ENCODE measurements around the gene DBNDD2. TPM values are rescaled to one million over a fixed set of nuclear protein-coding genes. Genes with fewer than 3 reads are reported as not detected.

Gene DBNDD2
- polyA plus RNA-seq, 4 donors: 21.9 to 26.2 (median 24.5) TPM

DNA sequence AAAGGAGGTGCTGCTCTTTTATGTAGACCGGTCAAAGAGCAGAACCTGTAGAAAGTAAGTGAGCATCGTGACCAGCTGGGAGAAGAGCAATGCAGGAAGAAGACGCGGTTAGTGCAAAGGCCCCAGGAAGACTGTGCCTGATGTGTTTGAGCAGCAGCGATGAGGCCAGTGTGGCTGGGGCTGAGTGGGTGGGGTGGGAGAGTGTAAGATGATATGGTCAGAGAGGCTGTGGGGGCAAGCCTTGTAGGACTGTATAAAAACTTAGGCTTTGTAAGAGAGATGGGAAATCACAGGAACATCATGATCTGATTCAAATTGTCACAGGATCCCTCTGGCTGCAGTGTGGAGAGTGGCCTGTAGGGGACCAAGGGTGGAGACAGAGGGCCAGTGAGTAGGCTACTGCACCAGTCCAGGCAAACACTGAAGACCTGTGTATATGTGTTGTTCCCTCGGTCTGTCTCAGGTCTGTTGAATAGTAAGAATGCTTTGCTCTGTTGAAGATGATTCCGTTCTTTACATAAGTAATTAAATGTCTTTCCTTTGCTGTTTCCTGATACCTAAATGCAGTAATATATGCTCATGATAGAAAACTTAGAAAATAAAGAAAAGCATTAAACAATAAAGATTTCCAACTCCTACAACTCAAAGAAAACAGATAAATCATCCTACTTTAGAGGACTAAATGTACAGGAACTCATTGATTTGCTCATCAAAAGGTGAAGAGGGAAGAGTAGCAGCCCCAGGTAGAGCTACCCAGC is 37.9 kb downstream of the DBNDD2 start:
- no peak for DNase-seq (ENCODE audit: low read depth in 4 of 4, low spot score in 2 of 4)

- DNase-seq (ENCODE audit: low read depth in 4 of 4, low spot score in 2 of 4): no peak
These were observed 40.2 kb downstream of the DBNDD2 start for GRCh38 chr20:45448270-45448669.

- no peak for DNase-seq (ENCODE audit: low read depth in 4 of 4, low spot score in 2 of 4)
These were observed 41.4 kb downstream of the DBNDD2 start for GRCh38 chr20:45449528-45449927.

DNA sequence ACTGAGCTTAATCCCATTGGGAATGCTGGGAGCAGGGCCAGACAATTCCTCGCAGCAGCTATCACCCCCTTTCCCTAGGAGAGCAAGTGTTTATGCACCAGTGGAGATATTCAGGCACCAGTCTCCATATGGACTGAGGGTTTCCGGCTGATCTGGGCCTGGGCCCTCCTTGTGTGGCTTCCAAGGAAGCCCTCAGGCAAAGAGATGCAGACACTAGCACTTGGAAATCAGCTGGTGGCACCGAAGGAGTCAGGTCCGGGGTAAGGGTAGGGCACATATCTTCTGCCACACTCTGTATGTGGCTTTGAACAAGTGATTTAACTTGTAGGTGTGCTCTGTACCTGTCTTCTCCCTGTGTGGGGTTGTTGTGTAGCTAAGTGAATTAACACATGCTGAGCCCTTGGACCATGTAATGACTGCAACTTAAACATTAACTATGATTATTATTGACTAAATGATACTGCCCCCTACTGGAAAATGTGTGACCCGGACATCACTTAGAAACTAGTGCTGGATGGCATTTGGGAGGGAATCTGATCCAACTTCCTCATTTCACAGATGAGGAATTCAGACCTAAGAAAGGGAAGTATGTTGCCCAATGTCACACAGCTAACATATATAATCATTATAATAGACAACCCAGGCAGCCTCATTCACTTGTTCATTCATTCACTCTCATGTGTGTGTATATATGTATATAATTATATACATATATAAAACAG is 42.2 kb downstream of the DBNDD2 start:
- DNase-seq (ENCODE audit: low read depth in 4 of 4, low spot score in 2 of 4): no peak

DNA sequence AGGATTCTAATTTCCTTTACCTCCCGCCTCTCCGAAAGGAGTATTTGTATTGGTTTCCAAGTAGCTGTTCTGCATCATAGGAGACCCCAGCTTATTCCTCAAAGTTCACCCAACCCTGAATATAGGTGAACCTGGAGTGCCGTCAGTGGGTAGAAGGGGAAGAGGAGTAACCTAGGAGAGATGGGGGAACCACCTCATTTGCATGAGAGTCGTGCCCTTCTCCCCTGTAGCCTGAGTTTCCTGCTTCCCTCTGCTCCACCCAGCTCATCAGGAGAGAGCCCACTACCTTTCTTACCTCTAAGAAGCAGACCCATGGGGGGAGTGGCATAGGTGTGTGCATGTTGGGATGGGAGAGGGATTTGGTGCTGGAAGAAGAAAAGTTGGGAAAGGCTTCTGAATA is 44.1 kb downstream of the DBNDD2 start:
- no peak for DNase-seq (ENCODE audit: low read depth in 4 of 4, low spot score in 2 of 4)

DNA sequence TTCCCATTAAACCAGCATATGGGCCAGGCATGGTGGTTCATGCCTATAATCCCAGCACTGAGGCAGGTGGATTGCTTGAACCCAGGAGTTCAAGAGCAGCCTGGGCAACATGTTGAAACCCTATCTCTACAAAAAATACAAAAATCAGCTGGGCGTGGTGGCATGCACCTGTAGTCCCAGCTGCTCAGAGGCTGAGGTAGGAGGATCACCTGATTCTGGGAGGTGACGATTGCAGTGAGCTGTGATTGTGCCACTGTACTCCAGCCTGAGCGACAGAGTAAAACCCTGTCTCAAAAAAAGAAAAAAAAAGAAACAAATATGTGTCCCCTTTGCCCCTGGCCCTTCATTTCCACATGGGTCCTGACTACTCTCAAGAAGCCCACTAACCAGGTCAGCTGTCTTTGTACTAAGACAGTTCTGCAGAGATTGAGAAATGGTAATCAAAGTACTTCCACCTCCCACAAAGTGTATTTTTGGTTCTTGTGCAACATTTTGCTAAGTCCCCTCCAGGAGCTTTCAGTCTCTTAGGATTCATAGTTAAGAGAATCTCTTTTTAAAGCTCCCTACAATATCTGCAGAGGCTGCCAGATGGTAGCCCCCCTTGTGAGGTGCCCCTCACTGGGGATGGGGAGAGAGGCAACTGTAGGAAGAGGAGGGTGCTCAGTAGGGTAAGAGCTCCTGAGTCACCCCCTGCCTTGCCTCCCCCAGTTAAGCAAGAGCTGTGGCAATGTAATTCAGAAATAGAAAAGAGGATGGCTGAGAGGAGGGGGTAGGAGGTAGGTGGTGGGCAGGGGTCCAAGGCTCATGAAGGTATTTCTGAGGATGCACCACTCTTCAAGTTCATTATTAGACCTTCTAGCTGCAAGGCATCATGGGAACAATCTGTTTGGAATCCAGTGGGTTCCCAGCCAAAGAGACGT is 44.9 kb downstream of the DBNDD2 start:
- DNase-seq (ENCODE audit: low read depth in 4 of 4, low spot score in 2 of 4): no peak

DNA sequence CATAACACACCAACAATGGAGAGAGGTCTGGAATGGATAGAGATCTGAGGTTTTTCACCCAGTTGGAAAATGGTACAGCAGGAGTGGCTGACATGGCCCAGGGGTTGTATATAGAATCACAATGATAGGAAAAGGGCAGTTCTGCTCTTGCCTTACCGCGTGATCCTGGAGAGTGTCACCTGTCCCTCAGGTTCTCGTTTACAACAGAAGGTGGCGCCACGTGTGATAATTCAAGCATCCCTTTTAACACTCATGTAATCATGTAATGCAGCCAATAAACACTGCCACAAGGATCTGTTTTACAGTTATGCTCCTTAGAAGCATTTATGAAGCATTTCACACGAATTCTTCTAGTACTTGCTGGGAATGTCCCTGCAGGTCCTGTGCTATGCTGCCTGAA is 48.5 kb downstream of the DBNDD2 start:
- no peak for DNase-seq (ENCODE audit: low read depth in 4 of 4, low spot score in 2 of 4)

DNA sequence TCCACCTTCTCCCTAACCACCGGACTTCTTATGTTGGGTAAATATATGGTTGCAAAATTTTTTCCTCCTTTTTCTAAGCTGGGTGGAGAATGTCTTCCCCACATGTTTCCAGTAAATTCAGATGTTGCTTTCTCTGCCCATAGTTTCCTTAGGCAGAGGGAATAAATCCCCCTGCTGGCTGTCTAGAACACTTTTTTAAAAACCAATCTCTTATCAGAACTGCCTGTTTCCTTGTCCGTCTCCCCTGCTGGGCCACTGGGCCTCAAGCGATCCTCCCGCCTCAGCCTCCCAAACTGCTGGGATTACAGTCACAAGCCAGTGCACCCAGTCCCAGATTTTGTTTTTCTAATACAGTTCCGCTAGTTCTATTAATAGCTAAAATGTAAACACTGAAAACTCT is 51.5 kb downstream of the DBNDD2 start:
- DNase-seq (ENCODE audit: low read depth in 4 of 4, low spot score in 2 of 4): no peak

Other genes starting within 250 kb of the DBNDD2 start
- under 1 TPM in 1 of 4 donors, not detected in 3; 0.27 TPM for gene PI3, start 233.4 kb upstream of the DBNDD2 start, polyA plus RNA-seq (ENCODE audit: insufficient read length in 4 of 4)
- gene SEMG1, start 201.3 kb upstream of the DBNDD2 start, polyA plus RNA-seq (ENCODE audit: insufficient read length in 4 of 4): not detected
- under 1 TPM in 1 of 4 donors, not detected in 3; 0.06 TPM for gene SEMG2, start 186.9 kb upstream of the DBNDD2 start, polyA plus RNA-seq (ENCODE audit: insufficient read length in 4 of 4)
- under 1 TPM in 2 of 4 donors, not detected in 2; 0.38 to 0.52 TPM for gene SLPI, start 153.7 kb upstream of the DBNDD2 start, polyA plus RNA-seq (ENCODE audit: insufficient read length in 4 of 4)
- not detected for gene RBPJL, start 101.4 kb upstream of the DBNDD2 start, polyA plus RNA-seq (ENCODE audit: insufficient read length in 4 of 4)
- under 1 TPM; 0.19 to 0.52 (median 0.31) TPM for gene MATN4, start 100.0 kb upstream of the DBNDD2 start, polyA plus RNA-seq (ENCODE audit: insufficient read length in 4 of 4)
- gene SDC4, start 59.9 kb upstream of the DBNDD2 start, polyA plus RNA-seq (ENCODE audit: insufficient read length in 4 of 4): 100 to 1,000 TPM; 152 to 172 (median 165) TPM
- 10 to 100 TPM; 29.0 to 35.9 (median 34.5) TPM for gene SYS1, start 45.1 kb upstream of the DBNDD2 start, polyA plus RNA-seq (ENCODE audit: insufficient read length in 4 of 4)
- gene TP53TG5, start 30.0 kb upstream of the DBNDD2 start, polyA plus RNA-seq (ENCODE audit: insufficient read length in 4 of 4): 1 to 10 TPM in 2 of 4 donors, under 1 TPM in 2; 0.97 to 2.2 (median 1.5) TPM
- 100 to 1,000 TPM in 2 of 4 donors, 10 to 100 TPM in 2; 91.4 to 116 (median 102) TPM for gene PIGT, start 7.9 kb downstream of the DBNDD2 start, polyA plus RNA-seq (ENCODE audit: insufficient read length in 4 of 4)
- gene WFDC2, start 61.5 kb downstream of the DBNDD2 start, polyA plus RNA-seq (ENCODE audit: insufficient read length in 4 of 4): 100 to 1,000 TPM; 156 to 270 (median 212) TPM
- gene SPINT3, start 107.3 kb downstream of the DBNDD2 start, polyA plus RNA-seq (ENCODE audit: insufficient read length in 4 of 4): not detected
- not detected for gene WFDC6, start 131.2 kb downstream of the DBNDD2 start, polyA plus RNA-seq (ENCODE audit: insufficient read length in 4 of 4)
- gene EPPIN, start 139.1 kb downstream of the DBNDD2 start, polyA plus RNA-seq (ENCODE audit: insufficient read length in 4 of 4): under 1 TPM; 0.08 to 0.65 (median 0.31) TPM
- under 1 TPM in 1 of 4 donors, not detected in 3; 0.27 TPM for gene WFDC8, start 171.0 kb downstream of the DBNDD2 start, polyA plus RNA-seq (ENCODE audit: insufficient read length in 4 of 4)
- not detected for gene WFDC10A, start 221.4 kb downstream of the DBNDD2 start, polyA plus RNA-seq (ENCODE audit: insufficient read length in 4 of 4)
- gene WFDC9, start 223.0 kb downstream of the DBNDD2 start, polyA plus RNA-seq (ENCODE audit: insufficient read length in 4 of 4): not detected

All from left renal cortex interstitium (tissue), 4 donors.